H9 (cell line): ENCODE measurements around the gene BRSK1. TPM values are rescaled to one million over a fixed set of nuclear protein-coding genes. Genes with fewer than 3 reads are reported as not detected.
A peak's percentile ranks its signal among the peaks of the same experiment; 100 is the strongest.

Source experiments
- DNase-seq: peaks from one replicate; pipeline ENCODE4 v3.0.0-alpha.2; 2017
- H2AFZ ChIP-seq: one replicate; pipeline ENCODE4 v1.6.1; 2013; ENCODE audit warnings: mild to moderate bottlenecking, low read length, control low read depth, moderate library complexity
- H2AK5ac ChIP-seq: 2 replicates; pipeline ENCODE4 v1.6.1; 2013; ENCODE audit warnings: low read length, control low read depth, mixed read lengths; ENCODE audit not compliant: insufficient read length
- H2BK120ac ChIP-seq: one replicate; pipeline ENCODE4 v1.6.1; 2013; ENCODE audit warnings: low read depth, mild to moderate bottlenecking, low read length, control low read depth, inconsistent platforms; ENCODE audit not compliant: poor library complexity, severe bottlenecking
- H2BK12ac ChIP-seq: 2 replicates; pipeline ENCODE4 v1.6.1; 2013; ENCODE audit warnings: low read length, control low read depth, mixed read lengths, low read depth; ENCODE audit not compliant: insufficient read length
- H2BK15ac ChIP-seq: 2 replicates; pipeline ENCODE4 v1.6.1; 2013; ENCODE audit warnings: low read depth, low read length, control low read depth
- H2BK20ac ChIP-seq: one replicate; pipeline ENCODE4 v1.6.1; 2013; ENCODE audit warnings: low read depth, mild to moderate bottlenecking, low read length, control low read depth, inconsistent platforms; ENCODE audit not compliant: poor library complexity, severe bottlenecking
- H2BK5ac ChIP-seq: 2 replicates; pipeline ENCODE4 v1.6.1; 2013; ENCODE audit warnings: low read length, control low read depth, mixed read lengths; ENCODE audit not compliant: insufficient read length
- H3K14ac ChIP-seq: 2 replicates; pipeline ENCODE4 v1.6.1; 2013; ENCODE audit warnings: low read length, control low read depth; ENCODE audit not compliant: insufficient read depth
- H3K18ac ChIP-seq: 2 replicates; pipeline ENCODE4 v1.6.1; 2013; ENCODE audit warnings: low read depth, mild to moderate bottlenecking, mixed read lengths, low read length, control low read depth; ENCODE audit not compliant: insufficient read length
- H3K23ac ChIP-seq: 2 replicates; pipeline ENCODE4 v1.6.1; 2013; ENCODE audit warnings: low read length, control low read depth, mixed read lengths, low read depth; ENCODE audit not compliant: insufficient read length
- H3K23me2 ChIP-seq: 2 replicates; pipeline ENCODE4 v1.6.1; 2013; ENCODE audit warnings: low read depth, mild to moderate bottlenecking, mixed read lengths, low read length, control low read depth; ENCODE audit not compliant: insufficient read length, poor library complexity, severe bottlenecking
- H3K27ac ChIP-seq: 2 replicates; pipeline ENCODE4 v1.5.1; 2013; ENCODE audit warnings: low read length, control low read depth, mixed read lengths, low read depth; ENCODE audit not compliant: insufficient read length
- H3K27me3 ChIP-seq: 2 replicates; pipeline ENCODE4 v1.6.1; 2013; ENCODE audit warnings: low read length, control low read depth, inconsistent platforms; ENCODE audit not compliant: insufficient read depth
- H3K4ac ChIP-seq: 2 replicates; pipeline ENCODE4 v1.6.1; 2013; ENCODE audit warnings: low read depth, mild to moderate bottlenecking, control low read depth, inconsistent platforms, low read length, moderate library complexity
- H3K4me1 ChIP-seq: 2 replicates; pipeline ENCODE4 v1.6.1; 2013; ENCODE audit warnings: low read length, control low read depth, inconsistent platforms; ENCODE audit not compliant: insufficient read depth
- H3K4me2 ChIP-seq: 2 replicates; pipeline ENCODE4 v1.6.1; 2013; ENCODE audit warnings: low read length, control low read depth, mixed read lengths; ENCODE audit not compliant: insufficient read length, insufficient read depth
- H3K56ac ChIP-seq: 2 replicates; pipeline ENCODE4 v1.6.1; 2013; ENCODE audit warnings: low read depth, mild to moderate bottlenecking, mixed read lengths, low read length, control low read depth; ENCODE audit not compliant: insufficient read length
- H3K79me1 ChIP-seq: 2 replicates; pipeline ENCODE4 v1.6.1; 2013; ENCODE audit warnings: low read depth, mild to moderate bottlenecking, moderate library complexity, low read length, control low read depth, inconsistent platforms; ENCODE audit not compliant: insufficient read depth, poor library complexity, severe bottlenecking
- H3K79me2 ChIP-seq: 2 replicates; pipeline ENCODE4 v1.6.1; 2013; ENCODE audit warnings: low read length, control low read depth, inconsistent platforms; ENCODE audit not compliant: insufficient read depth
- H3K9ac ChIP-seq: 2 replicates; pipeline ENCODE4 v1.6.1; 2013; ENCODE audit warnings: low read length, control low read depth, mixed read lengths; ENCODE audit not compliant: insufficient read length; ENCODE audit errors: extremely low read depth
- H3K9me3 ChIP-seq: one replicate; pipeline ENCODE4 v1.6.1; 2013; ENCODE audit warnings: low read depth, low read length, inconsistent platforms; ENCODE audit not compliant: control insufficient read depth
- H3T11ph ChIP-seq: one replicate; pipeline ENCODE4 v1.6.1; 2013; ENCODE audit warnings: mild to moderate bottlenecking, low read length, control low read depth, inconsistent platforms
- H4K20me1 ChIP-seq: one replicate; pipeline ENCODE4 v1.6.1; 2013; ENCODE audit not compliant: control insufficient read depth, insufficient read length, insufficient read depth
- H4K5ac ChIP-seq: 2 replicates; pipeline ENCODE4 v1.6.1; 2013; ENCODE audit warnings: low read depth, mild to moderate bottlenecking, mixed read lengths, low read length, control low read depth; ENCODE audit not compliant: insufficient read length
- H4K8ac ChIP-seq: replicated peaks from 2 replicates; pipeline ENCODE4 v1.6.1; 2013; ENCODE audit warnings: low read length, control low read depth, mixed read lengths, low read depth; ENCODE audit not compliant: insufficient read length
- H4K91ac ChIP-seq: 2 replicates; pipeline ENCODE4 v1.6.1; 2013; ENCODE audit warnings: low read depth, mild to moderate bottlenecking, moderate library complexity, mixed read lengths, low read length, control low read depth; ENCODE audit not compliant: insufficient read length
- H3K27ac Mint-ChIP-seq, 3 experiments: 2 replicates in 2 of 3; 3 replicates in 1 of 3; pipeline ENCODE4 v1.8.0; 2020 to 2021; ENCODE audit warnings: mixed read lengths in 3 of 3, mild to moderate bottlenecking in 1 of 3, moderate library complexity in 1 of 3
- H3K27me3 Mint-ChIP-seq: 2 replicates; pipeline ENCODE4 v1.8.0; 2021; ENCODE audit warnings: low read depth, mild to moderate bottlenecking, moderate library complexity, mixed read lengths
- H3K36me3 Mint-ChIP-seq, 3 experiments: 2 replicates in 2 of 3; 3 replicates in 1 of 3; pipeline ENCODE4 v1.8.0; 2020 to 2021; ENCODE audit warnings: low read depth in 3 of 3, mixed read lengths in 3 of 3; ENCODE audit not compliant: insufficient read depth in 1 of 3
- H3K4me1 Mint-ChIP-seq, 2 experiments: 2 replicates each; pipeline ENCODE4 v1.8.0; 2020; ENCODE audit warnings: mixed read lengths in 2 of 2
- H3K4me3 Mint-ChIP-seq, 2 experiments: 2 replicates in 1 of 2; 3 replicates in 1 of 2; pipeline ENCODE4 v1.8.0; 2020 to 2021; ENCODE audit warnings: mild to moderate bottlenecking in 2 of 2, mixed read lengths in 2 of 2, moderate library complexity in 1 of 2
- H3K9me3 Mint-ChIP-seq, 2 experiments: 2 replicates in 1 of 2; 3 replicates in 1 of 2; pipeline ENCODE4 v1.8.0; 2020; ENCODE audit warnings: mild to moderate bottlenecking in 2 of 2, mixed read lengths in 2 of 2, moderate library complexity in 1 of 2
- CTCF ChIP-seq: fragments of 200-600 bp; sonication (generic); conservative IDR thresholded peaks from 3 replicates; pipeline ENCODE4 v1.8.0; 2021; ENCODE audit warnings: antibody characterized with exemption, mild to moderate bottlenecking
- WGBS: extraction: QIAGEN DNeasy Blood & Tissue Kit; methylation state at CpG from one replicate; pipeline ENCODE4 v1.1.7; 2013; ENCODE audit warnings: missing lambda C conversion rate, low lambda C conversion rate, mixed read lengths; ENCODE audit not compliant: insufficient read length; ENCODE audit errors: extremely low coverage; 5-methylcytosine and 5-hydroxymethylcytosine counted together
- total RNA-seq: library from RNA; stranded (reverse); gene quantifications from 2 replicates; pipeline ENCODE4 v1.2.1, GENCODE V29; 2021

Gene BRSK1
- total RNA-seq, 1 experiment from 2014 or later: 43.5 TPM

- Mint-ChIP-seq H3K27me3 (no peaks in the 10 kb centered on the region; the same call in 1 of the 2 replicates), H3K4me3 (peak overlapping the region in 1 of 2 experiments; percentile 53; a peak in 2 of 5 replicates), H3K27ac (peak overlapping the region; percentile 70 to 85 (median 82); a peak in 3 of 7 replicates), H3K9me3 (no peaks in the 10 kb centered on the region), H3K36me3 (peaks cover 46 to 70% (median 69%) of the 10 kb centered on the region in 3 experiments; a peak in 6 of 7 replicates), H3K4me1 (peaks cover 15 to 24% of the 10 kb centered on the region in 2 experiments)
- Histone ChIP-seq H3K27ac (no peak overlapping the region), H2BK5ac (no peak overlapping the region), H2AFZ (no peak overlapping the region), H4K8ac (no peak overlapping the region), H3K9me3 (no peaks in the 10 kb centered on the region), H3K4me1 (peaks cover 3% of the 10 kb centered on the region; the same call in 1 of the 2 replicates), H3K56ac (no peak overlapping the region), H3K79me1 (no peaks in the 10 kb centered on the region), H2BK12ac (no peak overlapping the region), H4K91ac (no peak overlapping the region), H2BK15ac (no peak overlapping the region), H3T11ph (no peak overlapping the region), H2AK5ac (no peak overlapping the region), H2BK20ac (no peak overlapping the region), H3K4me2 (no peak overlapping the region), H3K18ac (no peak overlapping the region), H3K23ac (no peak overlapping the region), H3K27me3 (no peaks in the 10 kb centered on the region), H3K23me2 (no peaks in the 10 kb centered on the region), H2BK120ac (no peak overlapping the region), H3K14ac (no peak overlapping the region), H3K9ac (no peak overlapping the region), H4K5ac (no peak overlapping the region), H3K79me2 (no peaks in the 10 kb centered on the region), H4K20me1 (no peaks in the 10 kb centered on the region), H3K4ac (no peak overlapping the region)
- DNase-seq: peak; percentile 69
- no CpG with 5 or more reads among the region's 9 CpGs for WGBS
- no peak for TF ChIP-seq CTCF
Observed at GRCh38 chr19:55305491-55305890, 21.7 kb downstream of the BRSK1 start.
